HepG2 (cell line): ENCODE results near the gene LIMS2.

Experiments
- CAMTA2 ChIP-seq: sonication (generic); formaldehyde crosslinking; IDR thresholded peaks from 2 replicates; pipeline ENCODE4 v1.4.0; 2020; ENCODE audit warnings: mild to moderate bottlenecking, missing genetic modification reagents, borderline replicate concordance
- FOXJ3 ChIP-seq: sonication (generic); formaldehyde crosslinking; IDR thresholded peaks from 2 replicates; pipeline ENCODE4 v1.4.0; 2020; ENCODE audit warnings: missing genetic modification reagents, mild to moderate bottlenecking, borderline replicate concordance
- RNF2 ChIP-seq: fragments of 450-650 bp; conservative IDR thresholded peaks from 2 replicates; pipeline ENCODE4 v1.6.1; 2016; ENCODE audit warnings: low read depth
- ZNF121 ChIP-seq: sonication (generic); formaldehyde crosslinking; IDR thresholded peaks from 2 replicates; pipeline ENCODE4 v1.5.0; 2020; ENCODE audit warnings: mild to moderate bottlenecking, missing genetic modification reagents

- TF ChIP-seq FOXJ3 (CRISPR knock-in tag), result no peak
- peak; percentile 74 for TF ChIP-seq RNF2
- TF ChIP-seq CAMTA2 (CRISPR knock-in tag), result no peak; the same call in 1 of the 2 replicates
- no peak for TF ChIP-seq ZNF121 (CRISPR knock-in tag)
Measured at GRCh38 chr2:127591221-127591923, 84.0 kb downstream of the LIMS2 start.
